ENCODE measurements around the gene TAS2R16. TPM values are rescaled to one million over a fixed set of nuclear protein-coding genes. Genes with fewer than 3 reads are reported as not detected.
"Not testable (repeated sequence)": the region's sequence is repeated elsewhere in the genome, so short reads cannot be mapped to it uniquely, and the experiment has no call there.

The TAS2R16 gene
- total RNA-seq, 1 donor from 2014 or later = not detected

DNA sequence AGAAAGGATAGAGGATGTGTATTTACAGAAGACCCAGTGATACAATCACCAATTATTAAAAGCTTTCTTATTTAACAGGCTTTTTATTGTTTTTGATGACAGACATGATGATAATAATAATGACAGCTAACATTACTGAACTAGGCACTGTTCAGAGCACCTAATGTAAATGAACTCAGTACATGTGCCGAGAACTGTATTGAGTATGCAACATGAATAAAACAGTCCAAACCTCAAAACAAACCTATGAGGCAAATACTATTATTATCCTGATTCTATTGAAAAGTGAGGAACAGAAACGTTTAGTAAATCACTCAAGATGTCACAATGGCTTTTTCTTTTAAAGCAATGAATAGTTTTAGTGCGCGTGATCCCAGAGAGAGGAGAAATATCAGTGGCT is 27.1 kb downstream of the TAS2R16 start:
- TF ChIP-seq, protein P1, sequence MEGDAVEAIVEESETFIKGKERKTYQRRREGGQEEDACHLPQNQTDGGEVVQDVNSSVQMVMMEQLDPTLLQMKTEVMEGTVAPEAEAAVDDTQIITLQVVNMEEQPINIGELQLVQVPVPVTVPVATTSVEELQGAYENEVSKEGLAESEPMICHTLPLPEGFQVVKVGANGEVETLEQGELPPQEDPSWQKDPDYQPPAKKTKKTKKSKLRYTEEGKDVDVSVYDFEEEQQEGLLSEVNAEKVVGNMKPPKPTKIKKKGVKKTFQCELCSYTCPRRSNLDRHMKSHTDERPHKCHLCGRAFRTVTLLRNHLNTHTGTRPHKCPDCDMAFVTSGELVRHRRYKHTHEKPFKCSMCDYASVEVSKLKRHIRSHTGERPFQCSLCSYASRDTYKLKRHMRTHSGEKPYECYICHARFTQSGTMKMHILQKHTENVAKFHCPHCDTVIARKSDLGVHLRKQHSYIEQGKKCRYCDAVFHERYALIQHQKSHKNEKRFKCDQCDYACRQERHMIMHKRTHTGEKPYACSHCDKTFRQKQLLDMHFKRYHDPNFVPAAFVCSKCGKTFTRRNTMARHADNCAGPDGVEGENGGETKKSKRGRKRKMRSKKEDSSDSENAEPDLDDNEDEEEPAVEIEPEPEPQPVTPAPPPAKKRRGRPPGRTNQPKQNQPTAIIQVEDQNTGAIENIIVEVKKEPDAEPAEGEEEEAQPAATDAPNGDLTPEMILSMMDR (IDR thresholded peaks at IDR 0.05; ENCODE audit: unreplicated experiment) = no peak
- DNase-seq (ENCODE audit: low spot score, unreplicated experiment) = no peak
- Mint-ChIP-seq H3K9me3 (ENCODE audit: low read depth) (no peaks in the 10 kb centered on the region), H3K27ac (no peak overlapping the region), H3K36me3 (ENCODE audit: insufficient read depth) (no peaks in the 10 kb centered on the region), H3K27me3 (no peaks in the 10 kb centered on the region), H3K4me1 (ENCODE audit: low read depth) (peaks cover 3% of the 10 kb centered on the region), H3K4me3 (ENCODE audit: low read depth) (no peak overlapping the region)

DNA sequence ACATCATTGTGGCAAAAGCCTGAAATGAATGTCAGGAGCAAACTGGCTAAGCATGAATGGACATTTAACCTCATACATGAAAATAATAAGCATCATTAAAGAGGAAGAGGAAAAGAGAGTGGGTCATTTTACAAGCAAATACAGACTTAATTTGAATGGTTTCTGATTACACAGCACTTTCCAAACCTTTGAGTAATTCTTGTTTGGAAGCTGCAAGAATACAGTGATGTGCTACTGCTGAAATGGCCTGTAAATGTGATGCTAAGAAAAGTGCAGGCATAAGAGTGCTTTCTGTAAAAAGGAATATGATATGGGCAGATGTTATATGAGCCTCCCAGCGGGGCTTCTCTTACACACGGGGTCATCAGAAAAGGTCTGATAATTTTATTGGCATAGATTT is 30.2 kb downstream of the TAS2R16 start:
- H3K4me3 Mint-ChIP-seq (ENCODE audit: low read depth) = no peak overlapping the region
- H3K27me3 Mint-ChIP-seq = no peaks in the 10 kb centered on the region
- H3K4me1 Mint-ChIP-seq (ENCODE audit: low read depth) = no peaks in the 10 kb centered on the region
- DNase-seq (ENCODE audit: low spot score, unreplicated experiment) = no peak
- no peak overlapping the region for H3K27ac Mint-ChIP-seq
- H3K9me3 Mint-ChIP-seq (ENCODE audit: low read depth) = no peaks in the 10 kb centered on the region
- H3K36me3 Mint-ChIP-seq (ENCODE audit: insufficient read depth) = no peaks in the 10 kb centered on the region
- TF ChIP-seq, protein P1 (IDR thresholded peaks at IDR 0.05; ENCODE audit: unreplicated experiment) = no peak

DNA sequence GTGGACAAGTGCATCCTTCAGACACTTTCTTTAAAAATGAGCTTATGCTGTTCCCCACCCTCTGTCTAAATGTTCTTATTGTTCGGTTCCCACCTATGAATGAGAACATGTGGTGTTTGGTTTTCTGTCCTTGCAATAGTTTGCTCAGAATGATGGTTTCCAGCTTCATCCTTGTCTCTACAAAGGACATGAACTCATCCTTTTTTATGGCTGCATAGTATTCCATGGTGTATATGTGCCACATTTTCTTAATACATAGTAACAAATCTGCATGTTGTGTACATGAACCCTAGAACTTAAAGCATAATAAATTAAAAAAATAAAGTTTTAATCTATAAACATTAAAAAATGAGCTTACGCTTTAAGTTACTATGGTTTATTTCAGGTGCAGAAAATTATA is 41.8 kb downstream of the TAS2R16 start:
- not testable (repeated sequence) for DNase-seq (ENCODE audit: low spot score, unreplicated experiment); H3K9me3 Mint-ChIP-seq (ENCODE audit: low read depth); H3K27me3 Mint-ChIP-seq; H3K27ac Mint-ChIP-seq; H3K4me3 Mint-ChIP-seq (ENCODE audit: low read depth); H3K36me3 Mint-ChIP-seq (ENCODE audit: insufficient read depth); H3K4me1 Mint-ChIP-seq (ENCODE audit: low read depth)

DNA sequence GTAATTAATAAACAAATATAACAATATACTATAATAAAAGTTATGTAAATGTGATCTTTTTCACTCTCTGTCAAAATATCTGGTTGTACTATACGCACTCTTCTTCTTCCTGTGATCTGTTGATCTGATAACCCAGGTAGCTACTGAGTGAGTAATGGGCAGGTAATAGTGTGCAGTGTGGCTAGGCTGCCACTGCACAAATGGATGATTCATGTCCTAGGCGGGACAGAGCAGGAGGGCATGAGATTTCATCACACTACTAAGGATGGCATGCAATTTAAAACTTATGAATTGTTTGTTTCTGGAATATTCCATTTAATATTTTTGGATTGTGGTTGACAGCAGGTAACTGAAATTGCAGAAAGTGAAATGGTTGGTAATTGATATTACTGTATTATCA is 44.5 kb downstream of the TAS2R16 start:
- Mint-ChIP-seq H3K36me3 (ENCODE audit: insufficient read depth) (no peaks in the 10 kb centered on the region), H3K27me3 (no peaks in the 10 kb centered on the region), H3K27ac (no peak overlapping the region), H3K4me1 (ENCODE audit: low read depth) (no peaks in the 10 kb centered on the region), H3K4me3 (ENCODE audit: low read depth) (no peak overlapping the region), H3K9me3 (ENCODE audit: low read depth) (no peaks in the 10 kb centered on the region)
- no peak for DNase-seq (ENCODE audit: low spot score, unreplicated experiment)
- TF ChIP-seq, protein P1 (IDR thresholded peaks at IDR 0.05; ENCODE audit: unreplicated experiment) = no peak

DNA sequence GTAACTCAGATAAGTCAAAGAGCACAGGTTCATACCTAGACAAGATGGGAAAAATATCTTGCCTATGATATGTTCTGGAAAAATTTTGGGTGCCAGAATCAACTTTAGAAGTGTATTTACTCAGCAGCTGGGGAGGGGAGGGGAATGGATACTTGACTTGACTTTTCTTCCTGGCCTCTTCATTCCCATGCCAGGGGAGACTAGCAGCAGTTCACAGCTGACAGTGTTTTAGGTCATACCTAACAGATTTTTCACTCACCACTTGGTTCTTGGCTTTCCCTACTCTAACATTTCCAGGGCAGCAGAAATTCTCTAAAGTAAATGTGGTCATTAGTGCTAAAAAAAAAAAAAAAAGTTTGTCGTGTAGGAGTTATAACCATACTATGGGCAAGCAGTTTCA is 46.3 kb downstream of the TAS2R16 start:
- Mint-ChIP-seq H3K27me3 (no peaks in the 10 kb centered on the region), H3K27ac (no peak overlapping the region), H3K4me3 (ENCODE audit: low read depth) (no peak overlapping the region), H3K36me3 (ENCODE audit: insufficient read depth) (no peaks in the 10 kb centered on the region), H3K4me1 (ENCODE audit: low read depth) (no peaks in the 10 kb centered on the region), H3K9me3 (ENCODE audit: low read depth) (no peaks in the 10 kb centered on the region)
- TF ChIP-seq, protein P1 (IDR thresholded peaks at IDR 0.05; ENCODE audit: unreplicated experiment) = no peak
- DNase-seq (ENCODE audit: low spot score, unreplicated experiment) = no peak

Other genes with a start within 250 kb of the TAS2R16 start
- 4.3 and 6.1 TPM in 2 replicates for gene CADPS2, start 109.2 kb downstream of the TAS2R16 start, total RNA-seq
- gene SLC13A1, start 204.3 kb upstream of the TAS2R16 start, total RNA-seq = not detected in 2 replicates

Data from progenitor cell of endocrine pancreas (in vitro differentiated cells).